SKM-1 (cell line): ENCODE results near the gene DNAH8.
"Not testable (repeated sequence)": the region's sequence is repeated elsewhere in the genome, so short reads cannot be mapped to it uniquely, and the experiment has no call there.

Experiments
- DNase-seq: peaks from one replicate; lab custom pipeline; 2025; ENCODE audit not compliant: unreplicated experiment; lab: John Stamatoyannopoulos, UW

DNAH8 gene

DNA sequence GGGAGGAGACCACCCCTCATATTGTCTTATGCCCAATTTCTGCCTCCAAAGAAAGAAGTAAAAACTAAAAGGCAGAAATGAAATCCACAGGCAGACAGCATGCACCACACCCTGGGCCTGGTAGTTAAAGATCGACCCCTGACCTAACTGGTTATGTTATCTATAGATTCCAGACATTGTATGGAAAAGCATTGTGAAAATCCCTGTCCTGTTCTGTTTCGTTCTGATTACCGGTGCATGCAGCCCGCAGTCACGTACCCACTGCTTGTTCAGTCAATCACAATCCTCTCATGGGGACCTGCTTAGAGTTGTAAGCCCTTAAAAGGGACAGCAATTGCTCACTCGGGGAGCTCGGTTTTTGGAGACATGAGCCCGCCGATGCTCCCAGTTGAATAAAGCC is 81.3 kb downstream of the DNAH8 start:
- not testable (repeated sequence) for DNase-seq

DNA sequence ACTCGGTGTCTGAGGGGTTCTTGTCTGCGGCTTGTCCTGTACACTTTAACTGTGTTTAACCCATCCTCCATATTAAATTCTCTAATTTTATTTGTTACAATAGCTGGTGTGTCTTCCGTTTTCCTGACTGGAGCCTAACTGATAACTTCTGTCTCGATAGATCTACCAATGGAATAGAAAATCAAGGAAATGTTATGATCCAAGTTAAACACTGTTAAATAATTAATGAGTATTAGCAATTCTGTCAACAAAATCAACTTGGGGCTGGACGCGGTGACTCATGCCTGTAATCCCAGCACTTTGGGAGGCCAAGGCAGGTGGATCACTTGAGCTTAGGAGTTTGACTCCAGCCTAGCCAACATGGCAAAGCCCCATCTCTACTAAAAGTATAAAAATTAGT is 81.7 kb downstream of the DNAH8 start:
- no peak for DNase-seq

GRCh38 chr6:38797391-38797790 is 82.3 kb downstream of the DNAH8 start:
- DNase-seq, result no peak

DNA sequence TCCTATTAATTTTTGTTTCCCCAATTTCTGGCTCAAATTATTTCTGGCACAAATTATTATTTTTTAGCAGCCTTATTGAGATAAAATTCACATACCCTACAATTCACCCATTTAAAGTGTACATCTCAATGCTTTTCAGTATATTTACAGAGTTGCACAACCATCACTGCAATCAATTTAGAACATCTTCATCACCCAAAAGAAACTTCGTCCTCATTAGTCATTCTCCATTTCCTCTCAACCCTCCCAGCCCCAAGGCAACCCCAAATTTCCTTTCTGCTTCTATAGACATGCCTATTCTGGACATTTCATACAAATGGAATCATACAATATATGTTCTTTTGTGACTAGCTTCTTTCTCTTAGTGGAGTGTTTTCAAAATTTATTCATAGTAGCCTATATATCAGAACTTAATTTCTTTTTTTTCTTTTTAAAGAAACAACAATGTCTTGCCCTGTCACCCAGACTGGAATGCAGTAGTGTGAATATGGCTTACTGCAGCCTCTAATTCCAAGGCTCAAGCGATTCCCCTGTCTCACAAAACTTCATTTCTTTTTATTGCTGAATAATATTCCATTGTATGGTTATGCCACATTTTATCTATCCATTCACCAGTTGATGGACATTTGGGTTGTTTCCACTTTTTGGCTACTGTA is 84.5 kb downstream of the DNAH8 start:
- no peak for DNase-seq

GRCh38 chr6:38801305-38801704 is 86.2 kb downstream of the DNAH8 start:
- no peak for DNase-seq

DNA sequence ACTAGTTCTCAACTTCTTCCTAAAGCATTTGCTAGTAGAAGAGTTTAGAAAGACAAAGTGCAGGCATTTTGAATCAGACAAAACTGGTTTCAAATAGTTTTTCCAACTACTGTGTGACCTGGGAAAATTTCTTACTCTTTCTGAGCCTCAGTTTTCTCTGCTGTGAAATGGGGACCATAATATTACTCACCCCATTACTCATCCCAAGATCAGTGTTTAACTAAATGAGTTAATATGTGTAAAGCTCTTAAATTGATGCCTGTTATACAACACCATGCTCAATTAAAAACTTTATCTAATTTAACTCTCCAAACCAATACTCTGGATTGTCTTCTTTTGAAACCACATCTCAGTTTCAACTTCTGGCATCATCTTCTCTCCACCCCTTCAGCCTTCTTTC is 87.4 kb downstream of the DNAH8 start:
- no peak for DNase-seq

DNA sequence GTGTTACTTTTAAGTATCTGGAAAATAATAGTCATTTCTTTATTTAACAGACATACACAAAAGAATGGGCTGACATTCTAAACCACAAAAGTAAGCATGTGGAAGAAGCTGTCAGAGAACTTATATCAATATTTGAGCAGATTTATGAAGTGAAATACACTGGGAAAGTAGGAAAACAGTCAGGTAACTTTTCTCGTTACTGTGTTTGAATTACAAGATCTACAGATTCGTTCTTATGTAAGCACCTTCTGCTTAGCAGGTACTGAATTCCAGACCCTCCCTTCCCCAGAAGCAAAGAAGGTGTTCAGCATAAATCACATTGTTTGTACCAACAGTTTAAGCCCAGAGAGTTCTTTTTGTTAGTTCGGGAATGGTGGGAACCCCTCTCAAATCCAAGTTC is 88.0 kb downstream of the DNAH8 start:
- DNase-seq, result no peak

DNA sequence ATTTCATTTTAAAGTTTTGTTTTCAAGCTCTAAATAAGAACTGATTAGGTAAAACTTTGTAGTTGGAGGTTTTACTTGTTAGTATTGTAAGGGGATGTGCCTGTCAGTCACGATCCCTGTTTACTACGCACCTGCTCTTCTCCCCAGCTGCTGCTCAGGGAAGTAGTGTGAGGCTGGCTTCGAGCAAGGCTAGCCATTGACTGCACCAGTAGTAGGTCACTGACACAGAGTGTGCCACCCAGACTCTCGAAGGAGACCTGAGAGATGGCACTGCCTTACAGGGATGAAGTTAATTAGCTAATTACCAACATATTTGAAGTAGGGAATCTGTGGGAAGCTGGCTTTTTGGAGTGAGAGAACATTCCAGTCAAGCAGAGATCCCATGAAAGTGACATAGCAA is 89.2 kb downstream of the DNAH8 start:
- DNase-seq, result no peak

GRCh38 chr6:38805127-38805655 is 90.1 kb downstream of the DNAH8 start:
- no peak for DNase-seq

- DNase-seq, result no peak
These were observed 90.6 kb downstream of the DNAH8 start for GRCh38 chr6:38805692-38806091.

DNA sequence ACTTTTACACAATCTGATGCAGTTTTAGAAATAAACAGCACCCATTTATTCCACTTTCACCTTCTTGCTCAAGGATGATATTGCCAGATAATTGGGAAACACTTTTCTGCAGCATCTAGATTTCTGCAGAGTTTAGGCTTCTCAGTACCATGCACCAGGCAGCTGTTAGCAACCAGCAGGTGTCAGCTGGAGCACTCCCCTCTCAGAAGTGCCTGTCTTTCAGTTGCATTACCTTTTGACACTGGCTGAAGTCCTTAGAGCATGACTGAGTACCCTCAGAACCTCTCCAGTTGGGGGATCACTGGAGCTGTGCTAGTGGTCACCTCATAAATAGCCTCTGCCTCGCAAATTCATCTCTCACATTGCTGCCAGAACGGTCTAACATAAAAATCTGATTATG is 91.2 kb downstream of the DNAH8 start:
- no peak for DNase-seq

DNA sequence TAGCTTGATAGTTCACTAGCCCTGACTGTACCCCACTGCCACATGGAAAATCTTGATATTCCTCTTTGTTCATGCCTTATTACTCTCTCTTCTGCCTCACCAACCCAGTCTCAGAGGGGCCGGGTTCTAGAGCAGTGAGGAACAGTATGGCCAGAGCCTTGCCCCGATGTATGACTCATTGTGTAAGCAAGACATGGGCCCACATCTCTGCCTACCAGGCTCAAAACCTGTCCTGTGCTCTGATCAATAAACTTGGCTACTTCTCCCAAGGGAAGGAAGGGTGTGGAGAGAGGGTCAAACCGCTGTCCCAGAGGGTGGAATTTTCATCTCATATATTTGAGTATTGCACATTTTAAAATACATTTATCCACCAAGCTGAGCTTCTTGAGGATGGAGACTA is 91.7 kb downstream of the DNAH8 start:
- no peak for DNase-seq

DNA sequence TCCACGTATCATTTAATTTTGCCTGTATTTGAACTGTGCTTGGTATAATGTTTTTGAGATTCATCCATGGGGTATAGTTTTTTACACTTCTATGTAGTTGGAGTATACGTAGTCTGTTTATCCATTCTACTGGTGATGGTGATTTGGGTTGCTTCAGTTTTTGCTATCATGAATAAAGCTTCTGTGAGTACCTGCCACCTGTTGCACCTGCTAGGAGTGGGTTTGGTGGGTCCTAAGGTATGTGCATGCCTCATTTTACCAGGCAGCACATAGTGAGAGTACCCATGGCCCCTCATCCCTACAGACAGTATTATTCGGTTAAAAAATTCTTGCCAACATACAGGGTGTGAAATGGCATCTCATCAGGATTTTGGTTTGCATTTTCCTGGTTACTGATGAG is 92.9 kb downstream of the DNAH8 start:
- DNase-seq, result no peak

DNA sequence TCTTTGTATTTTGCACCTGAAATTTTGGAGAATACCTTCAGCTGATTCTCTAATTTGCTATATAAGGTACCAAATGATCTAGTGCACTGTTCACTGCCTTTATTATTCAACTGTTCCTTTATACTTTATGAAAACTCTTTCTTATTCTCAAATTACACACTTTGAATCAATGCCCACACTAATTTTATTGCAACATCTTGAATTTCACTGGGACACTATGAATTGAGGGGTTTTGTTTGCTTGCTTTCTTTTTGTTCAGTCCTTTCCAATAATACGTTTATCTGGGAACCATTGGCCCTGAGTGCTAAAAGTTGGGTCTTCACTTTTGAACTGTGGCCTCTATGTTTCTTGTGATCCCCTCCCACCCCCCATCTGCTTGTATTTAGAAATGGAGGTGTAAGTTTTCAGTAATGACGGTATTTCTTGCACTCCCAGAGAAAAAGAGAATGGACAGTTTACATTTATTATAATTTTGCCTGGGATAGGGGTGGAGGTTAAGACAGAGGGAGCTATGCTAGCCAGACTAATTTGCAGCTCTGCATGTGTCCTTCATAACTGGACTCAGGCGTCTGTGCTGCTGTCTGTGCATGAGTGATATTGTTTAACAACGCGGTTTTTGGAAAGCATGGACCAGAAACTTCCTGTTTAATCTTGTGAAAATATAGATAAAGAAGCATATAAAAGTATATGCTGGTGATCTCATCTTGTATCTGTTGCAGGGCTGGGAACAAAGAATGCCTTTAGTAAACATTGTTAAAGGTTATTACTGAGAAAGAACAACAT is 98.1 kb downstream of the DNAH8 start:
- DNase-seq, result no peak

DNA sequence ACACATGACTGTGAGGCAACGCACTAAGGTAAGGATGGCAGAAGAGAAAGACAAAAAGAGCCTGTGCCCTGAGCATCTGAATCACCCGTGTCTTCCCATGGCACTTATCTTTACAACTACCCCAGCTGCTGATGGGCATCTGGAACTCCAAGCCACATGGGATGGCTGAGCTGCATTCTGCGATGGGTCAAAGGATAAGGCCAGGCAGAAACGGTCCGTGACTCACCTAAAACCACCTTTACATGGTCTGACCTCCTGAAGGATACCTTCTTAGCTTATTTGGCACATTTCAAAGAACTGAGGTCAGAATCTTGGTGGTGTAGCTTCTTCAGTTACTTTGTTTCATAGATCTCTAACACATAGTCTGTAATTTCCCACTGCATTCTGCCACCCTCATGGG is 99.7 kb downstream of the DNAH8 start:
- no peak for DNase-seq

DNA sequence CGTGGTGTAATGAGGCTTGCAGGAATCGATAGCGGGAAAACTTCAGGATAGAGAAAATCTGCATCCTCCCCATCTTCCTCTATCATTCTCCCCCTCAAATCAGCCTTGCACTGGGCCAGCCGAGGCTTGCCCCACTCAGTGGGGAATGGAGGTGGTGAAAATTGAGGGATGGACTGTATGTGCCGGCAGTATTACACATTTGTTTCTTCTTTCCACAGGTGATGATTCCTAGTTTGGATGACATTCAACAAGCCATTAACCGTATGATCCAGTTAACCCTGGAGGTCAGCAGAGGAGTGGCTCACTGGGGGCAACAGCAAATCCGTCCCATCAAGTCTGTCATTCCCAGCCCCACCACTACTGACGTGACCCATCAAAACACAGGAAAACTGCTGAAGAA is 100.1 kb downstream of the DNAH8 start:
- DNase-seq, result no peak

DNA sequence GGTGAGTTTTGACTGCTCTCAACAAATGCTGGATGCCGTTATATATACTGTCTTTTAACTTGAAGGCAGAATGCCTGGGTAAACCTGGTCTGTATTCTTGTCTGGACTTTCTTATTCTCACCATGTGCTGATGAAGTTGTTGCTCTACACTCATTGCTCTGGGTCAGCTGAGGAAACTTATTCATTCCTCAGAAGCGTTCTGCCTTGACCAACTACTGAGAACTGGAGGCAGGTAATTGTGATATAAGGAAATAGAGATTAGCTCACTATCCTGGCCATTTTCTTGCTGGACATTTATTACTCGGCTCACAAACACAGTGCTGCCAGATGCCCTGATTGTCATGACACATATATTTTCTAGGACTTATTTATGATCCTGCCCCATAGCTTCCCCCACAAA is 103.6 kb downstream of the DNAH8 start:
- no peak for DNase-seq

- DNase-seq, result no peak
These were observed 107.9 kb downstream of the DNAH8 start for GRCh38 chr6:38822963-38823362.

GRCh38 chr6:38824243-38824894 is 109.3 kb downstream of the DNAH8 start:
- DNase-seq, result no peak

DNA sequence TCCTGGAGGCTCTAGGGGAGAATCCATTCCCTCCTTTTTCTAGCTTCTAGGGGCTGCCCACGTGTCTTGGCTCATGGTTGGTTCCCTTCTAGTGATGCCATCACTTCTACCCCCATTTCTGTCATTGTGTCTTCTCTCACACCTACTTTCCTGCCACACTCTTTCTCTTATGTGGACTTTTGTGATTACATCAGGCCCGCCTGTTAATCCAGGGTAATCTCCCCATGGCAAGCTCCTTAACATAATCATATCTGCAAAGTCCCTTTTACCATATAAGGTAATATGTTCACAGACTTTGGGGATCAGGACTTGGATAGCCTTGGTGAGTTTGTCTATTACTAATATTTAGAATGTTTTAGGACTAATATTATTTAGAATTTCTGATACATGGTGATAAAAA is 111.9 kb downstream of the DNAH8 start:
- no peak for DNase-seq

DNA sequence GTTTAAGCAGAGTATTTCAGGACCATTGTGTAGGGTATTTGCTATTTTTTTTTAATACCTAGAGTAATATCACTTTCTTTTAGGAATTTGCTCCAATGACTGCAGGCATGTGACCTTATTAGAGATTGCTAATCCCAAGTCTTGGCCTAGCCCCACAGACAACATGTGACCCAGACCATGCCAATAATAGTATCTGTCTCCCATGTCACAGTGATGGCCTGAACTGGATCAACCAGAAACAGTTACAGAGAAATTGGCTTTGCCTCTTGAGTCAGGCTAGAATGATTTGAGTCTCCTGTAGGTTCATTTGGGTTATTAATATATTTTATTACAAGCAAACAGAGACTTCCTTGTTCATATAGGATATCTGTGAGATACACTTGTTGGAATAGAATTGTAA is 116.8 kb downstream of the DNAH8 start:
- no peak for DNase-seq

- no peak for DNase-seq
These were observed 118.2 kb downstream of the DNAH8 start for GRCh38 chr6:38833320-38833719.
